HPDE6-E6E7 (cell line): ENCODE data around the gene ALG9.
"Not testable (repeated sequence)": the region's sequence is repeated elsewhere in the genome, so short reads cannot be mapped to it uniquely, and the experiment has no call there.

ENCODE experiments used
- DNase-seq: peaks from one replicate; pipeline ENCODE4 v3.0.0; 2011; ENCODE audit warnings: missing footprints; ENCODE audit errors: extremely low spot score

Gene ALG9

GRCh38 chr11:111870886-111871692 lies at the start of gene ALG9:
TSS of gene ALG9 (minus strand) at chr11:111871581. CDS start at chr11:111871482, 99 bp downstream.
- peak; percentile 48 for DNase-seq

- DNase-seq: no peak
Observed at GRCh38 chr11:111920908-111921307, 49.5 kb upstream of the ALG9 start.

- DNase-seq: peak; percentile 81
Observed at GRCh38 chr11:111918390-111919256, 47.2 kb upstream of the ALG9 start, which contains the start of gene C11orf52. TSS of gene C11orf52 (plus strand) at chr11:111918913. CDS start at chr11:111918973, 60 bp downstream.

- no peak for DNase-seq
Observed at GRCh38 chr11:111917788-111918187, 46.4 kb upstream of the ALG9 start.

- DNase-seq: no peak
Observed at GRCh38 chr11:111917312-111917711, 45.9 kb upstream of the ALG9 start.

- no peak for DNase-seq
Observed at GRCh38 chr11:111916768-111917167, 45.4 kb upstream of the ALG9 start.

- DNase-seq: no peak
Observed at GRCh38 chr11:111913997-111914396, 42.6 kb upstream of the ALG9 start.

- no peak for DNase-seq
Observed at GRCh38 chr11:111913031-111913861, 41.9 kb upstream of the ALG9 start.

GRCh38 chr11:111912535-111912934 lies 41.2 kb upstream of the ALG9 start, which contains the start of gene HSPB2:
TSS of gene HSPB2 (plus strand) at chr11:111912734. CDS start at chr11:111912830, 96 bp downstream.
- no peak for DNase-seq

GRCh38 chr11:111911563-111912401 lies 40.4 kb upstream of the ALG9 start, which contains the start of gene CRYAB:
TSS of gene CRYAB (minus strand) at chr11:111911770. CDS start at chr11:111911724, 46 bp downstream.
- DNase-seq: peak; percentile 54

GRCh38 chr11:111910676-111911562 lies 39.5 kb upstream of the ALG9 start:
- DNase-seq: no peak

- no peak for DNase-seq
Observed at GRCh38 chr11:111909378-111909777, 38.0 kb upstream of the ALG9 start.

GRCh38 chr11:111908639-111909305 lies 37.4 kb upstream of the ALG9 start:
- no peak for DNase-seq

GRCh38 chr11:111906680-111907079 lies 35.3 kb upstream of the ALG9 start:
- no peak for DNase-seq

- DNase-seq: no peak
Observed at GRCh38 chr11:111905411-111905810, 34.0 kb upstream of the ALG9 start.

- no peak for DNase-seq
Observed at GRCh38 chr11:111886844-111887243, 15.5 kb upstream of the ALG9 start.

GRCh38 chr11:111886032-111886431 lies 14.7 kb upstream of the ALG9 start:
- DNase-seq: no peak

- DNase-seq: not testable (repeated sequence)
Observed at GRCh38 chr11:111885053-111885452, 13.7 kb upstream of the ALG9 start.

GRCh38 chr11:111882202-111882601 lies 10.8 kb upstream of the ALG9 start:
- no peak for DNase-seq
